ENCODE measurements around the gene ZNF383.
A peak's percentile ranks its signal among the peaks of the same experiment; 100 is the strongest.
"Not testable (repeated sequence)": the region's sequence is repeated elsewhere in the genome, so short reads cannot be mapped to it uniquely, and the experiment has no call there.

Gene ZNF383

DNA sequence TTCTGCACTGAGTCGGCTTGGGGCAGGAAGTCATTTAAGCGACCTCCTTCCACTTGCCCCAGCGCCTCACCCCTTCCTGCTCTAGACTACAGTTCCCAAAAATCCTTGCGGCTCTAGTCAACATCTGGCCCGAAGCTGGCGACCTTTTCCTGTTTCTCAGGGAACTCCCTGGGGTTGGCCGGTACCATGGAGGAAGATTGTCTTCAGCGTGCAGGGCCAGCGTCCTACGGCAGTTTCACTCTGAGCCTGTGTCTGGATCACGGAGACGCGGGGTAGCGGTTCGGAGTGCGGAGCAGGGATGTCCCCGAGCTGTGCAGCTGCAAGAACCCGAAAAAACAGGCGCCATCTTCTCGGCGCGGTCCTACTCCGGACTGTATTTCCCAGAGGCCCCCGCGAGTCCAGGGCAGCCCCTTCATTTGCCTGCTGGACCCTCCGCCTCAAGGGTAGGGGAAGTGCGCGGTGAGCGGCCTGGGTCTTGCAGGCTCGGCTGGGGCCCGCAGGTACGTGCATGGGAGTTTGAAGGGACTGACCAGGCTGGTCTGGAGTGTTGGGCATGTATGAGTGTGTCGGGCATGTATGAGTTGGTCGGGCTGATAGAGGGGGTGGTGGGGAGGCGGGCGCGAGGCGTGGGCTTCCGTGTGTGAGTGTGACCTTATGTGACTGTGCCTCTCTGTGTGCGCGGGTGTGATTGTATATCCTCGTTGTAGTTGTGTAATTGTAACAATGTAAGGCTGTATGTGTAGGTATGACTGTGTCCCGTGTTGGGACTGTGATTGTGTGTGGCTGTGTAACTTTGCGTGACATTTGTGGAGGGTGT is at the start of gene ZNF383:
TSS of gene ZNF383 (plus strand) at position 440 of the 817 bp plus-strand sequence. CDS start 12,240 bp downstream, outside the sequence.
- peak; percentile 76 for DNase-seq (ENCODE audit: low spot score)

DNA sequence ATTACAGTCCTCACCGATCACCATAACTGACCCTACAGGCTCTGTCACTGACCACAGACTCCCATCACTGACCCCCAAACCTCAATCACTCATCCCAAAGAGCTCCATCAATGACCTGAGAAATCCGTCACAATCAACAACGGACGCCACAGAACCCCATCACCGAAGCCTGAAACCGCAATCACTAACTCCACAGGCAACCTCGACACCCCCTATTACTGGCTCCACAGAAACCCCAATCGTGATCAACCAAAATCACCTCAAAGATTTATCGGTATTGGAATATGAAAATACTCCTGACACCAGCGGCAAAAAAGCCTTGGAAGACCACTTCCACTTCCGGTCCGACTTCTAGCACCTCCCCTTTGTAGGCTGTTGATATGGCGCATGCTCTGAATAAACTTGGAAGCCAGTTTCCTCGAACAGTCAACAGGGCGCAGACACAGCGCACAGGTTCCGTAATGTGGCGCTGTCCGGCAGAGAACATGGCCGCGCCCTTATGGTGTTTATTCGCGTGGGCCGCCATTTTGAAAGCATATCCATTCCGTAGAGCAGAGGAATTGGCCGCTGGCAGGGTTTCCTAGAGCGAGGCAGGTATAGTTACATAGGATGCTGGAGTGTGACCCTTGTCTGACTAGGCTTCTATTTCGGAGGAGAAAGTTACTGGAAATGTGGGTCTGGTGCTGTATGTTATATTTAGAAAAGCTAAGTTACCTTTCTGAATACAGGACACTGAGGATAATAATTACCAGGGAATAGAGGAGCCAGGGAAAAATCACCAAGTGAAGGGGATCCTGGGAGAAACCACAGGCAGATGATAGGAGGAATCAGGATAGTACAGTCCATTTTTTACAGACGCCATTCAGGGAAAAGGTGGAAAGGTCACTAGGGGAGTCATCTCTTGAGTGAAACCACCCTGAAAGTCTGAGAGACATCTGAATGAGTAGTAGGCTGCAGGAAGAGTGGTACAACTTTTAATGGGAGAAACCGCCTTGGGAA is 45.3 kb upstream of the ZNF383 start, which contains the start of gene ZNF585A:
TSS of gene ZNF585A (minus strand) at position 328 of the 999 bp plus-strand sequence. CDS start 2,785 bp downstream, outside the sequence.
- peak; percentile 77 for DNase-seq (ENCODE audit: low spot score)

DNA sequence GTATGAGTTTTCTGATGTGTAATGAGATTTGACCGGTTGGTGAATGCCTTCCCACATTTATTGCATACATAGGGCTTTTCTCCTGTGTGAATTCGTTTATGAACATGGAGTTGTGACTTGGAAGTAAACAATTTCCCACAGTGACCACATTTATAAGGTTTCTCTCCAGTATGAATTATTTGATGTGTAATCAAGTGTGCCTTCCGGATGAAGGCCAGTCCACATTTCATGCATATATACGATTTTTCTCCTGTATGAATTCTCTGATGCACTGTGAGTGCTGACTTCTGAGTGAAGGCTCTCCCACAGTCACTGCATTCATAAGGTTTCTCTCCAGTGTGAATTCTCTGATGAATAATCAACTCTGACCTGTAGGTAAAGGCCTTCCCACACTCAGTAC is 31.9 kb upstream of the ZNF383 start:
- DNase-seq (ENCODE audit: low spot score), result not testable (repeated sequence)

DNA sequence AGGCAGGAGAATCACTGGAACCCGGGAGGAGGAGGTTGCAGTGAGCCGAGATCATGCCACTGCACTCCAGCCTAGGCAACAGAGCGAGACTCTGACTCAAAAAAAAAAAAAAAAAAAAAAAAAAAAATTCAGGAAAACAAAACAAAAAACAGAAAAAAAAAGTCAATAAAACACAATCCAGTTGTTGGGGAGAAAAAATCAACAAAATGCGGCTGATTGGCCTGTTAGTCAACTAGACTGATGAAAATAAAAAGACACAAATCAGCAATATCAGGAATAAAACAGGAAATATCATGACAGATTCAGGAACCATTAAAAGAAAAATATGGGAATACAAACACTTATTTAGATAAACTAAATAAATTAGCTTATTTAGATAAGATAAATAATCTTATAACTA is 22.8 kb upstream of the ZNF383 start:
- DNase-seq (ENCODE audit: low spot score), result not testable (repeated sequence)

DNA sequence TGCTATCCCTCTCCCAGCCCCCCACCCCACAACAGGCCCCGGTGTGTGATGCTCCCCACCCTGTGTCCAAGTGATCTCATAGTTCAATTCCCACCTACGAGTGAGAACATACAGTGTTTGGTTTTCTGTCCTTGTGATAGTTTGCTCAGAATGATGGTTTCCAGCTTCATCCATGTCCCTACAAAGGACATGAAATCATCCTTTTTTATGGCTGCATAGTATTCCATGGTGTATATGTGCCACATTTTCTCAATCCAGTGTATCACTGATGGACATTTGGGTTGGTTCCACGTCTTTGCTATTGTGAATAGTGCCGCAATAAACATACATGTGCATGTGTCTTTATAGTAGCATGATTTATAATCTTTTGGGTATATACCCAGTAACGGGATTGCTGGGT is 20.9 kb upstream of the ZNF383 start:
- DNase-seq (ENCODE audit: low spot score), result not testable (repeated sequence)

DNA sequence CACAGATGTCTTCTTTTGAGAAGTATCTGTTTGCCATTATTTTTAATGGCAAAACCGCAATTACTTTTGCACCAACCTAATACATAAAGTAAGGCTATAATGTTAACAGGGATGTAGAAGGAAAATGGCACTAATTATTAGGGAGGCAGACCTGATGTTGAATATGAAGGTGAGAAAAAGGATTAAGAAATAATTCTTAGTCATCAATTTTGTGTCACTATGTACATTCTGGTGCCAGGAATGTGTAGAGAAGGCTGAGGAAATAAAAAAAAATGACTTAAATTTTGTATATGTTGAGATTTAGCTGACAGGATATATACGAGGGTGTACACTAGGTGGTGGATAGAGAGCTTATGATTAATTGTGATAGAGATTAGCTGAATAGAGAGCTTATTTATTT is 20.2 kb upstream of the ZNF383 start:
- DNase-seq (ENCODE audit: low spot score), result no peak

DNA sequence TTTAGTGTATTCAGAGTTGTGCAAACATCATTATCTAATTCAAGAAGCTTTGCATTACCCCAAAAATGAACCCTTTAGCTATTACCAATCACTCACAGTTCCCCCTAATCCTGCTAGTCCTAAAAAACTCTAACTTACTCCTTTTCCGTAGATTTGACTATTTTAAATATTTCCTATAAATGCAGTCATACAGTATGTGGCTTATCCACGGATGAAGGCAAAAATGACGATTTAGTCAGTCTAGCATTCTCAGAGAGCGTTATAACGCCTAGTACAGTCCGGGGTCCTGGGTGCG is 587 bp upstream of the ZNF383 start:
- DNase-seq (ENCODE audit: low spot score), result no peak

DNA sequence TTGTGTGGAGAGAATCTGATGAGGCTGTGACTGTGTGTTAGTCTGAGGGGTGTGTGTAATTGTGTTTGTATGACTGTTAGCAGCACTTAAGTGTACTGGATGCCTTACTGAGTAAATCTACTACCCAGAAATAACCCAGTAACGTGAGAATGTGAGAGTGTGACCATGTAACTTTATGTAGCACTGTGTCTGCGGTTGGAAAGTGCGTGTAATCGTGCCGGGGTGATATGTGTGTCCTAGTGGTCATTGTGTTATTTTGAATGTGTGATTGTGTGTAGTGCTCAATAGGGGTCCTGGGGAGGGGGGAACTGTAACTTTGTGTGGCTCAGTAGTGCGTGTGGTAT is 550 bp downstream of the ZNF383 start:
- DNase-seq (ENCODE audit: low spot score), result no peak

DNA sequence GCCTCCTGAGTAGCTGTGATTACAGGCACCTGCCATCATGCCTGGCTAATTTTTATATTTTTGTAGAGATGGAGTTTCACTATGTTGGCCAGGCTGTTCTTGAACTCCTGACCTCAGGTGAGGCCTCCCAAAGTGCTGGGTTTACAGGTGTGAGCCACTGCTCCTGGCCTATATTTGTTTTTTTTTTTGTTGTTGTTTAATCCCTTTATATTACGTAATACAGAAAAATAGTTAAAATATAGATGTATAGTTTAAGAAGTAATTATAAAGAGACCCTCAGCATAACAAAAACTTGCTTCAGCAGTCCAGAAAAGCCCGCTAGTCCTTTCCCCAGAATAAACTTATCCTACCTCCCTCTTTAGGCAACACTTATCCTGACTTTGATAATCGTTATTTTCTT is 2.4 kb downstream of the ZNF383 start:
- no peak for DNase-seq (ENCODE audit: low spot score)

DNA sequence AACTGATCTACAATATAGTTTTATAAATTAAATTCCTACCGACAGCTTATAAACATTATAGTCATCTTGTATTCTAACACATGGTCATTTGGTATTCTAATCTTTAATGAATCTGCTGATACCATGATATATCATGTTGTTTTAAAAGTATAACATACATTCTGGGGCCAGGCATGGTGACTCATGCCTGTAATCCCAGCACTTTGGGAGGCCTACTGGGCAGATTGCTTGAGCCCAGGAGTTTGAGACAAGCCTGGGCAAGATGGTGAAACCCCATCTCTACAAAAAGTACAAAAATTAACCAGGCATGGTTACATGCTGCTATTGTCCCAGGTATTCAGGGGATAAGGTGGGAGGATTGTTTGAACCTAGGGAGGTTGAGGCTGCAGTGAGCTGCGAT is 3.1 kb downstream of the ZNF383 start:
- DNase-seq (ENCODE audit: low spot score), result no peak

DNA sequence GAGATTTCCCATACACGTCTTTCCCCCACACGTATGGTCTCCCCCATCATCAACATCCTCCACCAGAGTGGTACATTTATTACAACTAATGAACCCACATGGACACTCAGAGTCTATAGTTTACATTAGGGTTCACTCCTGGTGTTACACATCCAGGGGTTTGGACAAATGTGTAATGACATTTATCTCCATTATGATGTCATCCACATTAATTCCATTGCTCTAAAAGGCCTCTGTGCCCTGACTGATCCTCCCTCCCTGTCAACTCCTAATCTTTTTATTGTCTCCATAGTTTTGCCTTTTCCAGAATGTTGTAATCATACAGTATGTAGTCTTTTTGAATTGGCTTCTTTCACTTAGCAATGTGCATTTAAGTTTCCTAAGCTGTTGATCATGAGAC is 8.2 kb downstream of the ZNF383 start:
- no peak for DNase-seq (ENCODE audit: low spot score)

DNA sequence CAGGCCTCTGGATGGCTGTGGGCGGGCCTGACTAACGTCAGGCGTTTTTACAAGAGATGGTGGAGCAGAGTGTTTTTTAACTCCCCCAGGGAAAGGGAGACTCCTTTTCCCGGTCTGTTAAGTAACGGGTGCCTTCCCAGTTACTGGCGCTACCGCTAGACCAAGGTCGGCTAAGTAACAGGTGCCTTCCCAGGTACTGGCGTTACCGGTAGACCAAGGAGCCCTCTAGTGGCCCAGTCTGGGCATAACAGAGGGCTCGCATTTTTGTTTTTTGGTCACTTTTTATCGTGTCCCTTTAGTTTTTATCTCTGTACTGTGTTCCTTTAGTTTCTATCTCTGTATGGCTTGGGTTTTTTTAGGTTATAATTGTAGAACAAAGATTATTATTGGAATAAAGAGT is 10.0 kb downstream of the ZNF383 start:
- DNase-seq (ENCODE audit: low spot score), result peak; percentile 29

DNA sequence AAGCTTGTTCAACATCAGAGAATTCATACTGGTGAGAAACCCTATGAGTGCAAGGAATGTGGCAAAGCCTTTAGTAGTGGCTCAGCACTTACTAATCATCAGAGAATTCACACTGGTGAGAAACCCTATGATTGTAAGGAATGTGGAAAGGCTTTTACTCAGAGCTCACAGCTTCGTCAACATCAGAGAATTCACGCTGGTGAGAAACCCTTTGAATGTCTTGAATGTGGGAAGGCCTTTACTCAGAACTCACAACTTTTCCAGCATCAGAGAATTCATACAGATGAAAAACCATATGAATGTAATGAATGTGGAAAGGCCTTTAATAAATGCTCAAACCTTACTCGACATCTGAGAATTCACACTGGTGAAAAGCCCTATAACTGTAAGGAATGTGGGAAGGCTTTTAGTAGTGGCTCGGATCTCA is 25.2 kb downstream of the ZNF383 start:
- DNase-seq (ENCODE audit: low spot score), result no peak

DNA sequence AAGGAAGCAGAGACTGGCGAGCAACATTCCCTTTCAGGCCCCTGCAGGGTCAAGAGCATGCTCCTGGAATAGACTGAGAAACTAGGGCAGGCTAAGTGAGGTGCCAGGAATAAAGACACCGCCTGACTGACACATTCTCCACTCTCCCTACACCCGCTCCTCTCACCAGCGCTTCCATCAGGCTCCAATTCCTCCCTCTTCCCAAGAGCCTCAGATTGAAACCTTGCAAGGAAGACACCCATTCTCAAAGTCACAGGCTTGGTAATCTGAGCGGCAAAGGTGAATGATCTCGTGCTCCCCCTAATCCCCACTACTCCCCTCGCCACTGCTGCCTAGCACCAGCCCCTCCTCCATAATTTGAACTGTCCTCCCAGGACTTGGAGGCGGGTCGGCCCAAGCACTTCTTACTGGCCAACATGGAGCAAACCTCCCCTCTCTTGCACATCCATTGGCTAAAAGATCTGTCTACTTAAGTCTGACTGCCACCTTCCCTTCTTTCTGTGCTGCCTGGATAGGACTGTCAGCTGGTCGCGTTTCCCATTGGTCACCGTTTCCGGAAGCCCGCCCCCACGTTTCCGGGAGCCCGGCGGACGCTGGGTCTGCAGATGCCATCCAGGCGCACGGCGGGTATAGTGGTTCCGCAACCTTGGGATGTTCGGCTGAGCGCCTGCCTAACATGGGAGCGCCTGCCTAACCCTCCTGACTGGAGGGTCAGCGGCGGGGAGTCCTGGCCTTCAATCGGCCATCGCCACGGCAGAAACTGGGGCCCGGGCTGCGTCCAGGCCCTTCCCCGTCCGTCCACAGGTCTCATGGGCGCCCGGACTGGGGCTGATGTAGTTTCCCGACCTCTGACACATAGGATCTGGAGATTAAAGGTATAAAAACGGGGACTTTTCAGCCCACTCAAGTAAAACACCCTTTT is 33.6 kb downstream of the ZNF383 start:
- no peak for DNase-seq (ENCODE audit: low spot score)

DNA sequence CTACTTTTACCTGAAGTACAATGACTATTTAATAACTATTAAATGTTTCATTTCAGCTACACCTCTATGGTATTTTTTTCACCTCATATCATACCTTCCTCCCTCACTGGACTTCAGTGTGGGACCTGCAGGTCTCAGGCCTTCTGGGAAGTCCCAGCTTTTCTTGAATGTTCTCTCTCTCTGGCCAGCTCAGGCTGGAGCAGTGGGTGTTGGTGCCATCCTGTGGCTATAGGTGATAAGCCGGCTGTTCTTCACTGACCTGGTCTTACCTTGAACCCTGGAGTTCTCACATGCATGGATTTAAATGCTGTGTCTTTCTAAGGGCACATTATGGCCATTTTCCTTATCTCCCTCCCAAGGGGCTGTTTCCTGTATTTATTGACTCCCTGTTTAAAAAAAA is 45.0 kb downstream of the ZNF383 start:
- DNase-seq (ENCODE audit: low spot score), result not testable (repeated sequence)

DNA sequence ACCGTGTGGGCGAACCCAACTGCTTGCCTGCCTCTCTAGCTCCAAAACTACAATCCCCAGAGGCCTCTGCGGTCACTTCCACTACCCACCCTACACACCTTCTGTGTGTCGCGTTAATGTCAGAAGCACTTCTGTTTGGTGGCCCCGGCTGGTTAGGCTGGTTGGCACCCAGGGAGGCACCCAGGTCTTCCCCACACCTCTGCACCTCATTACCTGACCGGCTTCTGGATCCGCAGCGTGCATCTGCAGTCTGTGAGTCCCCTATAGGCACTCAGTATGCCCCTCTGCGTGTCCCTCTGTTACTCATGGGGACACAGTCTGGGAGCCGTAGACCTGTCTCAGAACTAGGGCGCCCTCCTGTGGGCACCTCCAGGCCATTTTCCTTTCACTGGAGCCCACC is 49.0 kb downstream of the ZNF383 start:
- DNase-seq (ENCODE audit: low spot score), result not testable (repeated sequence)

DNA sequence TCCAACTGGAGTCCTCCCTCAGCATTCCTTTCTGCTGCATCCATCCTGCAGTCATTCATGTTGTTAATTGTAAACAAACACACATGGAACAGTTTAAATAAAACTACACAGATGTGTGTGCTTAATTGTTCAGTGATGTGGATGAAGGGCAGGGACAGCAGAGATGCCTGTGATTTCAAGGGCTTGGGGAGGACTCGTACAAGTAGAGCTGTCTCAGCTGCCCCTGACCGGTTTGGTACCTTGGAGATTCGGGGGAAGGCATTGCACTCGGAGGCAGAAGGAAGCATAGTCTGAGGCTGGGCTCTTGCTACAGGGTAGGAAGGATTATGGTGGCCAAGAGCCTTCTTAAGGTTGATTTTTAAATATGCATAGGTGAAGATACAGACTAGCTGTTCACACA is 49.7 kb downstream of the ZNF383 start:
- not testable (repeated sequence) for DNase-seq (ENCODE audit: low spot score)

DNA sequence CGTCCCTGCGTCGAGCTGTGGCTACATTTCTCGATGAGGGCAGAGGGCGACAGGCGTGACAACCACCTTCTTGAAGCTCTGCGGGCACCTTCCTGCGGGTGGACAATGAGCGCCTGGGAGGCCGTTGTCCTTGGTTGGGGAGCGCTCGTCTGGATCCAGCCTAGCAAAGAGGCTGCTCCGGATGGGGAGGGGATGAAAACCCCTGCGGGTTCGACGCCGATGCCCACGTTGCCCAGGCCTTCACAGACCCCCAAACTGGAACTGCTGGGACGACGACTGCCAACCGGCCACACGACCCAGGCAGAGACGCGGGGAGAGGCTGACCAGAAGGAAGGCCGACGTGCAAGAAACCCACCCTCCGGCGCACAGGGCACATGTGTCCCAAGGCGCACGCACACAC is 62.6 kb downstream of the ZNF383 start:
- DNase-seq (ENCODE audit: low spot score), result not testable (repeated sequence)

DNA sequence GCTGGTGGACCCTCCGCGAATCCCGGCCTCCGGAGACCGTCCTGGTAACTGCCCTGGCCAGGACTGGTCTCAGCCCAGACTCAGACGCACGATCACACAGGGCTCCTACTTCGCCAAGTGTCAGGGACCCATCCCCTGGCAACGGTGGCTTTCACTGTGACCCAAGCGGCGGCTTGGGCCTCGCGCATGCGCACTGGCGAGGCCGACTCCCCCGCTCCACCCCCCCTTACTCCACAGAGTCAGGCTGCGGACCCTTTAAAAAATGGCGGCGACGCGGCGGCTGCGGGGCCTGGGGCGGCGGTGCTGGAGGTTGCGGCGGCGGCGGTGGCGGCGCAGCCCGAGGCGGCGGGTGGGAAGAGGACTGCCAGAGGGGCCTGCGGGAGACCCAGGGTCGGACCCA is 66.0 kb downstream of the ZNF383 start:
- not testable (repeated sequence) for DNase-seq (ENCODE audit: low spot score)

DNA sequence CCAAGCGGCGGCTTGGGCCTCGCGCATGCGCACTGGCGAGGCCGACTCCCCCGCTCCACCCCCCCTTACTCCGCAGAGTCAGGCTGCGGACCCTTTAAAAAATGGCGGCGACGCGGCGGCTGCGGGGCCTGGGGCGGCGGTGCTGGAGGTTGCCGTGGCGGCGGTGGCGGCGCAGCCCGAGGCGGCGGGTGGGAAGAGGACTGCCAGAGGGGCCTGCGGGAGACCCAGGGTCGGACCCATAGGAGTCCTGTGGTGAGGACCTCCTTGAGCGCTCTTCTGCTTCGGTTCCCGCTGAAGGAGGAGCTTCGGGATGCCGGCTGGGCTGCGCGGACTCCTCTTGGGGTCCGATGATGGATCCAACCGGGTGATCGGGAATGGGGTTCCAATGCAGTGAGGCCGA is 71.2 kb downstream of the ZNF383 start:
- not testable (repeated sequence) for DNase-seq (ENCODE audit: low spot score)

DNA sequence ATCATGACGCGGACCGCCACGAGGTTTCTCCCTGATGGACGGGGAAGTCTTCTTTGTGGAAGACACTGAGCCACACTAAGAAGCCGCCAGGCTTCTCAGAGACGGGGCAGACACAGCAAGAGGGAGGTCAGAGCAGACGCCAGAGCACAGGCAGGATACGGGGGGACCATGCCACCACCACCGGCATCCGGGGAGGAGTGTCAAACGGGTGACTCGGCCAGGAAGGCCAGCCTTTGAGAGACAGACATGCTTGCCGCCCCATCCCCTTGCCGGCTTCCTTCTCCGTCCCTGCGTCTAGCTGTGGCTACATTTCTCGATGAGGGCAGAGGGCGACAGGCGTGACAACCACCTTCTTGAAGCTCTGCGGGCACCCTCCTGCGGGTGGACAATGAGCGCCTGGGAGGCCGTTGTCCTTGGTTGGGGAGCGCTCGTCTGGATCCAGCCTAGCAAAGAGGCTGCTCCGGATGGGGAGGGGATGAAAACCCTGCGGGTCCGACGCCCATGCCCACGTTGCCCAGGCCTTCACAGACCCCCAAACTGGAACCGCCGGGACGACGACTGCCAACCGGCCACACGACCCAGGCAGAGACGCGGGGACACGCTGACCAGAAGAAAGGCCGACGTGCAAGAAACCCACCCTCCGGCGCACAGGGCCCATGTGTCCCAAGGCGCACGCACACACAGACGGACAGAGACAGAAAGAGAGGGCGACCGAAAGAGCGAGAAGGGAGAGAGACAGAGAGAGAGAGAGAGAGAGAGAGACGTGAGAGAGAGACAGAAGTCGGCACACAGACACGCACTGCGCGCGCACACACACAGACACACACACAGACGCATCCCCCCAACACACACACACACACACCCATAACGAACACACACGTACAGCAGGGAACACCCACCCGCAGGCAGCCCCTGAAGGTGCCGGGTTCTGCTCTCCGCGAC is 75.3 kb downstream of the ZNF383 start:
- not testable (repeated sequence) for DNase-seq (ENCODE audit: low spot score)

Measured in hematopoietic multipotent progenitor cell treated with erythropoietin and hydrocortisone succinate and interleukin-3 and kit ligand, for 15 days (in vitro differentiated cells).